B cell (primary cell): ENCODE measurements around the gene VMO1. TPM values are rescaled to one million over a fixed set of nuclear protein-coding genes. Genes with fewer than 3 reads are reported as not detected.

Source experiments
- ATAC-seq: fragments of 200-7000 bp; cut with Tn5 transposase; one replicate; pipeline ENCODE4 v1.10.0; 2021; ENCODE audit warnings: low read depth, mild to moderate bottlenecking, moderate number of reproducible peaks, moderate library complexity
- CTCF ChIA-PET: fragments of 350-600 bp; sonication (Branson Sonifier 250); formaldehyde crosslinking; loops from one replicate; lab custom pipeline; 2021; ENCODE audit warnings: antibody characterized with exemption, inconsistent platforms; lab: Charles Lee
- POLR2A ChIA-PET: fragments of 350-600 bp; sonication (Branson Sonifier 250); formaldehyde crosslinking; loops from one replicate; lab custom pipeline; 2021; ENCODE audit warnings: antibody characterized with exemption; lab: Charles Lee
- DNase-seq: peaks from one replicate; pipeline ENCODE4 v3.0.0; 2013
- H2AFZ ChIP-seq: 2 replicates; pipeline ENCODE4 v1.6.1; 2012; ENCODE audit warnings: mild to moderate bottlenecking, low read depth, low read length; ENCODE audit not compliant: insufficient read depth, poor library complexity, severe bottlenecking
- H3K27ac ChIP-seq, 2 donors: 1 replicate in 1 of 2; 2 replicates in 1 of 2; pipeline ENCODE4 v1.5.1; 2012 to 2013; ENCODE audit warnings: low read length in 2 of 2, mild to moderate bottlenecking in 2 of 2, moderate library complexity in 1 of 2
- H3K27me3 ChIP-seq, 4 experiments: fragments of 200-600 bp in 1 of 4; sonication (generic) in 1 of 4; replicated peaks in 1 of 4; 1 replicate in 2 of 4; 2 replicates in 2 of 4; pipeline versions ENCODE4 v1.6.1 to v1.7.0; 2013 to 2016; ENCODE audit warnings: low read length in 3 of 4, mild to moderate bottlenecking in 2 of 4, mixed read lengths in 1 of 4, moderate library complexity in 1 of 4; ENCODE audit not compliant: insufficient read depth in 4 of 4, control insufficient read depth in 3 of 4; ENCODE audit errors: control extremely low read depth in 1 of 4
- H3K36me3 ChIP-seq, 2 experiments: replicated peaks in 1 of 2; 1 replicate in 1 of 2; 2 replicates in 1 of 2; pipeline versions ENCODE4 v1.6.1 to v1.7.1; 2013; ENCODE audit warnings: low read length in 1 of 2; ENCODE audit not compliant: insufficient read depth in 2 of 2, control insufficient read depth in 1 of 2; ENCODE audit errors: control extremely low read depth in 1 of 2, extremely low read depth in 1 of 2
- H3K4me1 ChIP-seq, 2 donors: fragments of 200-600 bp in 1 of 2; sonication (generic) in 1 of 2; 1 replicate in 1 of 2; 2 replicates in 1 of 2; pipeline versions ENCODE4 v1.5.1 to v1.6.1; 2013 to 2017; ENCODE audit warnings: low read length in 2 of 2; ENCODE audit not compliant: control insufficient read depth in 2 of 2, insufficient read depth in 2 of 2
- H3K4me2 ChIP-seq: replicated peaks from 2 replicates; pipeline ENCODE3; 2012; ENCODE audit warnings: mild to moderate bottlenecking, low read depth, low read length; ENCODE audit not compliant: poor library complexity, severe bottlenecking
- H3K4me3 ChIP-seq, 5 experiments: fragments of 200-600 bp in 1 of 5; sonication (generic) in 1 of 5; 1 replicate in 3 of 5; 2 replicates in 2 of 5; pipeline versions ENCODE4 v1.5.1 to v1.7.0; 2011 to 2016; ENCODE audit warnings: low read length in 4 of 5, mild to moderate bottlenecking in 4 of 5, low read depth in 2 of 5, control low read depth in 1 of 5, moderate library complexity in 1 of 5; ENCODE audit not compliant: insufficient read depth in 1 of 5; ENCODE audit errors: control extremely low read depth in 1 of 5, extremely low read depth in 1 of 5
- H3K79me2 ChIP-seq: fragments of 200-600 bp; sonication (generic); one replicate; pipeline ENCODE4 v1.6.0; 2016; ENCODE audit warnings: low read length; ENCODE audit not compliant: control insufficient read depth, insufficient read depth
- H3K9ac ChIP-seq: fragments of 200-600 bp; sonication (generic); 2 replicates; pipeline ENCODE4 v1.6.1; 2017; ENCODE audit warnings: mild to moderate bottlenecking, low read length, moderate library complexity
- H3K9me3 ChIP-seq, 3 donors: one replicate each; pipeline versions ENCODE4 v1.6.1 to v1.7.1; 2013; ENCODE audit warnings: low read length in 2 of 3; ENCODE audit not compliant: control insufficient read depth in 2 of 3, insufficient read depth in 1 of 3; ENCODE audit errors: control extremely low read depth in 1 of 3
- H4K20me1 ChIP-seq: 2 replicates; pipeline ENCODE4 v1.6.0; 2012; ENCODE audit warnings: mild to moderate bottlenecking, low read length; ENCODE audit not compliant: insufficient read depth, control insufficient read depth, poor library complexity, severe bottlenecking
- H3K27ac Mint-ChIP-seq: one replicate; pipeline ENCODE4 v1.8.0; 2021; ENCODE audit warnings: mixed read lengths
- H3K27me3 Mint-ChIP-seq: one replicate; pipeline ENCODE4 v1.8.0; 2021; ENCODE audit warnings: mixed read lengths
- H3K4me1 Mint-ChIP-seq: one replicate; pipeline ENCODE4 v1.8.0; 2021; ENCODE audit warnings: mixed read lengths
- H3K4me3 Mint-ChIP-seq: one replicate; pipeline ENCODE4 v1.8.0; 2021; ENCODE audit warnings: mixed read lengths
- H3K9me3 Mint-ChIP-seq: one replicate; pipeline ENCODE4 v1.8.0; 2022; ENCODE audit warnings: mixed read lengths; ENCODE audit not compliant: insufficient read depth
- EZH2 ChIP-seq: IDR thresholded peaks from 2 replicates; pipeline ENCODE4 v1.6.1; 2012; ENCODE audit warnings: borderline replicate concordance, low read depth, mild to moderate bottlenecking, moderate library complexity, low read length; ENCODE audit not compliant: insufficient read depth, poor library complexity, severe bottlenecking
- WGBS: methylation state at CpG from one replicate; pipeline ENCODE4 v1.1.5; 2013; ENCODE audit warnings: missing lambda C conversion rate; ENCODE audit not compliant: insufficient coverage; 5-methylcytosine and 5-hydroxymethylcytosine counted together
- intact Hi-C: fragments of 100-400 bp; cut with micrococcal nuclease; formaldehyde crosslinking; loops from one replicate; pipeline ENCODE4 v1.10.0; 2022
- polyA plus RNA-seq: library from polyadenylated mRNA; depleted of rRNA; stranded (reverse); fragments of >200 nt; gene quantifications from 2 replicates; pipeline ENCODE4 v1.2.3, GENCODE V29; 2012
- total RNA-seq, 2 donors: library from RNA; stranded (reverse); fragments of 120-200 nt in 1 of 2; gene quantifications; 1 replicate in 1 of 2; 2 replicates in 1 of 2; pipeline versions ENCODE4 v1.2.3 to v1.2.4, GENCODE V29; 2013 to 2022
- TF ChIP-seq, protein P1 (sequence below): fragments of 200-600 bp; IDR thresholded peaks from one replicate; pipeline ENCODE4 v1.8.0; 2022; ENCODE audit warnings: antibody characterized with exemption, mild to moderate bottlenecking

VMO1 gene
- total and polyA plus RNA-seq, 2 donors (not counting 1 experiment from before 2014, with no cell fraction given), result 0.57 TPM; not detected in 1

DNA sequence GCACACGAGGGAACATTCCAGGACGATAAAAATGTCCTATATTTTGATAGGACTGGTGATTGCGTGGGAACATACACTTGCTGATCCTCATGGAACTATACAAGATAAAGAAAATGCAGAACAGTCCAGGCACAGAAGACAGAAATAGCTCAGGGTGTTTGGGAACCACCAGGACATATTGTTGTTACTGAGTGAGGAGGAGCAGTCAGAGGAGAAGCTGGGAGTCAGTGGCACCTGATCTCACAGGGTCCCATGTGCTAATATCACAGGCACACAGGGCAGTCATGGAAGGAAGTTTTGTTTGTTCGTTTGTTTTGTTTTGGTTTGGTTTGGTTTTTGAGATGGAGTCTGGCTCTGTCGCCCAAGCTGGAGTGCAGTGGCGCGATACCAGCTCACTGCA, 26.5 kb upstream of the VMO1 start:
- no peak overlapping the region for H3K9ac ChIP-seq
- 95% methylated on average over 4 of the region's 7 CpGs for WGBS
- H2AFZ ChIP-seq, result no peak overlapping the region
- no peak overlapping the region for H3K4me3 ChIP-seq
- H3K36me3 ChIP-seq, result peaks cover 0 to 25% of the 10 kb centered on the region in 2 experiments
- Mint-ChIP-seq H3K27me3 (no peaks in the 10 kb centered on the region), H3K27ac (no peak overlapping the region), H3K4me3 (no peak overlapping the region), H3K9me3 (no peaks in the 10 kb centered on the region), H3K4me1 (peaks cover 6% of the 10 kb centered on the region)
- ChIA-PET POLR2A (interaction anchor here (0.6 kb wide), 1 partner anchor 16 kb away, joined by 3 read pairs; no protein-coding TSS in a partner anchor), CTCF (interaction anchor here (0.8 to 1.3 kb wide), 2 partner anchors 21 to 28 kb away, joined by 3 read pairs; no protein-coding TSS in a partner anchor)
- intact Hi-C loops, result no loop called here
- no peak for TF ChIP-seq EZH2
- TF ChIP-seq, protein P1, sequence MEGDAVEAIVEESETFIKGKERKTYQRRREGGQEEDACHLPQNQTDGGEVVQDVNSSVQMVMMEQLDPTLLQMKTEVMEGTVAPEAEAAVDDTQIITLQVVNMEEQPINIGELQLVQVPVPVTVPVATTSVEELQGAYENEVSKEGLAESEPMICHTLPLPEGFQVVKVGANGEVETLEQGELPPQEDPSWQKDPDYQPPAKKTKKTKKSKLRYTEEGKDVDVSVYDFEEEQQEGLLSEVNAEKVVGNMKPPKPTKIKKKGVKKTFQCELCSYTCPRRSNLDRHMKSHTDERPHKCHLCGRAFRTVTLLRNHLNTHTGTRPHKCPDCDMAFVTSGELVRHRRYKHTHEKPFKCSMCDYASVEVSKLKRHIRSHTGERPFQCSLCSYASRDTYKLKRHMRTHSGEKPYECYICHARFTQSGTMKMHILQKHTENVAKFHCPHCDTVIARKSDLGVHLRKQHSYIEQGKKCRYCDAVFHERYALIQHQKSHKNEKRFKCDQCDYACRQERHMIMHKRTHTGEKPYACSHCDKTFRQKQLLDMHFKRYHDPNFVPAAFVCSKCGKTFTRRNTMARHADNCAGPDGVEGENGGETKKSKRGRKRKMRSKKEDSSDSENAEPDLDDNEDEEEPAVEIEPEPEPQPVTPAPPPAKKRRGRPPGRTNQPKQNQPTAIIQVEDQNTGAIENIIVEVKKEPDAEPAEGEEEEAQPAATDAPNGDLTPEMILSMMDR, result no peak
- H3K4me1 ChIP-seq, result peaks cover 3 to 6% of the 10 kb centered on the region in 2 donors
- H3K9me3 ChIP-seq, result no peaks in the 10 kb centered on the region
- no peaks in the 10 kb centered on the region for H3K27me3 ChIP-seq
- ATAC-seq (no peak), DNase-seq (no peak)
- H4K20me1 ChIP-seq, result no peaks in the 10 kb centered on the region
- H3K4me2 ChIP-seq, result no peak overlapping the region
- no peak overlapping the region for H3K27ac ChIP-seq
- no peaks in the 10 kb centered on the region for H3K79me2 ChIP-seq

DNA sequence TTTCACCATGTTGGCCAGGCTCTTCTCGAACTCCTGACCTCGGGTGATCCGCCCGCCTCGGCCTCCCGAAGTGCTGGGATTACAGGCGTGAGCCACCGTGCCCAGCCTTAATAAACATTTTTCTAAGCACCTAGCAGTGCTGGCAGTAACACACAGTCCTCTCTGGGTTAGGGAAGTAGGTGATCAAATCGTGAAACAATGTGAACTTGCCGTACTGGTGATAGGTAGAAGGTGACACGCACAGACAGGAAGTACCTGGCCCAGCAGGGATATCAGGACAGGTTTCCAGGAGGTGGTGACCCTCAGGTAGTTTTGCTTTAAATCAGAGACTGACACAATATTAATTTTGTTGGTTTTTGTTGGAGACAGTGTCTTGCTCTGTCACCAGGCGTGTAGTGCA, 25.3 kb upstream of the VMO1 start:
- intact Hi-C loops, result no loop called here
- ATAC-seq, result no peak
- no peak for DNase-seq
- Mint-ChIP-seq H3K27ac (no peak overlapping the region), H3K4me1 (peaks cover 8% of the 10 kb centered on the region), H3K4me3 (no peak overlapping the region), H3K9me3 (no peaks in the 10 kb centered on the region), H3K27me3 (no peaks in the 10 kb centered on the region)
- WGBS, result 96% methylated on average over 9 of the region's 12 CpGs
- H2AFZ ChIP-seq, result no peak overlapping the region
- no peak overlapping the region for H3K9ac ChIP-seq
- TF ChIP-seq, protein P1, result no peak
- no peak for TF ChIP-seq EZH2
- H3K36me3 ChIP-seq, result peaks cover 0 to 20% of the 10 kb centered on the region in 2 experiments
- H3K79me2 ChIP-seq, result no peaks in the 10 kb centered on the region
- CTCF ChIA-PET, result no interaction called here
- POLR2A ChIA-PET, result no interaction called here
- no peaks in the 10 kb centered on the region for H4K20me1 ChIP-seq
- H3K27me3 ChIP-seq, result no peaks in the 10 kb centered on the region
- H3K4me1 ChIP-seq, result peaks cover 5 to 10% of the 10 kb centered on the region in 2 donors
- H3K9me3 ChIP-seq, result no peaks in the 10 kb centered on the region
- no peak overlapping the region for H3K4me2 ChIP-seq
- H3K27ac ChIP-seq, result no peak overlapping the region
- no peak overlapping the region for H3K4me3 ChIP-seq
